ENCODE measurements around the gene TLR3.

Gene TLR3

DNA sequence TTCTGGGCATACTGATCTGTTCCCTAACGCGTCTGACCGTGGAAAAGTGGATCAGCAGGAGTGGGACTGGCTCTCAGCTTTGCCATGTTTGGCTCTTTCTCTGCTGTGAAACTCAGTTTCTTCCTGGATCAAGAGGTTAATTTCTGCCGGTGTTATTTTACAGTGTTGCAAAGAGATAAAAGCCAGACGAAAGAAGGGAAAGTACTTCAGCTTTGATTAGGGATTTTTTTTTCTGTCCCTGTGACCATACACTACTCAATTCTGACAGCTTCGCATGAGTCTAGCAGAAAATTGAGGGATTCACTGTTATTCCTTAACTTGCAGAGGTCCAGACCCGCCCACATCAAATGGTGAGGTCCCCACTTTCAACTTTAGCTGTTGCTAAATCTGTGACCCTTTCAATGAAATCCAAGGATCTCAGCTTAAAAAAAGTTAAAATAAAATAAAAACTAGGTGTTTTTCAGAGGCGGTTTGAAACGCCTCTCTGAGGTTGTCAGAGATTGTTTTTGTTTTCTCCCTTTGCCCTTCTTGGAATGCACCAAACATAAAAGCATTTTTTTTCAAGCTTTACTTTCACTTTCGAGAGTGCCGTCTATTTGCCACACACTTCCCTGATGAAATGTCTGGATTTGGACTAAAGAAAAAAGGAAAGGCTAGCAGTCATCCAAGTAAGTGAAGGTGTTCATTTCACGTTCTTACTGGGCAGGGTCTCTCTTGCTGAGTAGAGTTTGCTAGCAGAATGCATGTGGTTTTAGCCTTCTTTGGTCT is at the start of gene TLR3:
Gene TLR3 (plus strand): TSS at position 576 of the 768 bp plus-strand sequence. CDS start 7,464 bp downstream, outside the sequence.
- TF ChIP-seq GATA3 (IDR thresholded peaks at IDR 0.05; ENCODE audit: low read depth, low read length): no peak
- no peak for TF ChIP-seq GATA2 (IDR thresholded peaks at IDR 0.05; ENCODE audit: low read depth, low read length)

DNA sequence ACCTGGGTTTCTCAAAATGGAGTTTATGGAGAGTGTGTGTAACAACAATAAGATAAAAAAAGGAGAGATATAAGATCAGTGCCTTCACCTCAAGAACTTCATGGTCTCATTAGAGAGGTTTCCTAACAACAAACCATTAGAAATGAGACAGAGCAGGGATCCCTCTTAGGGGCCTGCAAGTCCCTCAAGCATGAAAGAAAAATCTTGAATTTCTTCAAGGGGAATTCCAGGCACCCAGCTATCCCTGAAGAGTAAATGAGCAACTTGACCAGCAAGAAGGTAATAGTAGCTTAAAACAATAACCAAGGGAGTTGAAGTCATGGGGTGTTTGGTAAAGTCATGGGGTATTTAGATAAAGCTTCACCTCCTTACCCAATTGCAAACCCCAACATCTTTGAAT is 49.7 kb upstream of the TLR3 start:
- TF ChIP-seq GATA3 (IDR thresholded peaks at IDR 0.05; ENCODE audit: low read depth, low read length) (no peak), GATA2 (IDR thresholded peaks at IDR 0.05; ENCODE audit: low read depth, low read length) (no peak)

DNA sequence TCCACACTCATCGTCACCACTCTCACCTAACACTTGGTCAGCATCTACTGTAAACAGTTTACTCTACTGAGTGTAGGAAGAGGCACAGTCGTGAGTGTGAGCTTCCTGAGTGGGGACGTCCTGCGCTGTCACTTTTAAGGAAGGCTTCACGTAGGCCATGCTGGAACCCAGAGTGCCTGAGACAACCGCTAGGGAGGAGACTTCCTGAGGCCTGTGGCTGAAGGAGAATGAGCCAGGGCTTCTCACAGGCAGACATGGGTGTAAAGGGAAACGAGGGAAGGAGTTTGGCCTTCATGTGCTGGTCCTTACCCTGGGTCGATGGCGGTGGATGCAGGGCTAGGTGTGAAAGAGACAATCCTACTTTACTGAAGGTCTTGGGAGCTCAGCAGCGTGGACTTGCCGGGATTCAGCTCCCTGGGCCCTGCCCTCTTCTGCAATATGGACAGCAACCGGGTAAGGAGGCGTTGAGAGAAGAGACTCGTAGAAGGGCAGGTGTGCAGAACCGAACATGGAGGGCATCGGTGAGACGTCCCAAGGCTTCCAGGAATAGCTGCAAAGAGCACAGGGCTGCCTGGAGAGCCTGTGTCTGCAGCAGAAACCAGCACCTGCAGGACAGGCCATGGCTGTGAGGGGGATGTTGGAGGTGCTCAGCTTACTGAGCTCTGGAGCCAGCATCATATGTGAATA is 48.7 kb upstream of the TLR3 start:
- TF ChIP-seq GATA3 (IDR thresholded peaks at IDR 0.05; ENCODE audit: low read depth, low read length): no peak
- TF ChIP-seq GATA2 (IDR thresholded peaks at IDR 0.05; ENCODE audit: low read depth, low read length): no peak

DNA sequence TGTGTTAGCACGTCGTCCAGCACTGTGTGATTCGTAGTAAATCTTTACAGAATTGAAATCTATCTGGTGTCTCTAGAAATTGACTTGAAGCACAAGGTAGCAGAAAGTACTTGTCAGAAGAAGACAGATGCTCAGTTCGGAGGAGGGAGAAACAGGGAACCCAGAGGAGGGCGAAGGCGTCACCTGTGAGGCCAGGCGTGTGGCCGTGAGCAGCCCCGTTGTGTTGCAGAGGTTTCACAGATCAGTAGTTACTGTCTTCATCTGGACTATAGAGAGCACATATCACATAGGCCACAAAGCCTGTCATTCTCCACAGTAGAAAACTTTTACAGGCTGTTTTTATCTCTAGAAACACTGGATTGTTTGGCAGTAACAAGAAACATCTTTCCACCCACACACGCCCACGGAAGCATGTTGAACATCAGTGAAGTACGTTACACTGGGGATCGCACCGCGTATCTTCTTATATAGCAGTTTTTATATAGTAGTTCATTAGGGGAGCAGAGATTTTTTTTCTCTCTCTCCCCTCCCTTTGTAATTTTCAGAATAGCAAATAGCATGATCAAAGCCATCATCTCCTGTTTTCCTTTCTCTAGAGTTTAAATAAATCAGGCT is 48.1 kb upstream of the TLR3 start:
- no peak for TF ChIP-seq GATA2 (IDR thresholded peaks at IDR 0.05; ENCODE audit: low read depth, low read length)
- no peak for TF ChIP-seq GATA3 (IDR thresholded peaks at IDR 0.05; ENCODE audit: low read depth, low read length)

DNA sequence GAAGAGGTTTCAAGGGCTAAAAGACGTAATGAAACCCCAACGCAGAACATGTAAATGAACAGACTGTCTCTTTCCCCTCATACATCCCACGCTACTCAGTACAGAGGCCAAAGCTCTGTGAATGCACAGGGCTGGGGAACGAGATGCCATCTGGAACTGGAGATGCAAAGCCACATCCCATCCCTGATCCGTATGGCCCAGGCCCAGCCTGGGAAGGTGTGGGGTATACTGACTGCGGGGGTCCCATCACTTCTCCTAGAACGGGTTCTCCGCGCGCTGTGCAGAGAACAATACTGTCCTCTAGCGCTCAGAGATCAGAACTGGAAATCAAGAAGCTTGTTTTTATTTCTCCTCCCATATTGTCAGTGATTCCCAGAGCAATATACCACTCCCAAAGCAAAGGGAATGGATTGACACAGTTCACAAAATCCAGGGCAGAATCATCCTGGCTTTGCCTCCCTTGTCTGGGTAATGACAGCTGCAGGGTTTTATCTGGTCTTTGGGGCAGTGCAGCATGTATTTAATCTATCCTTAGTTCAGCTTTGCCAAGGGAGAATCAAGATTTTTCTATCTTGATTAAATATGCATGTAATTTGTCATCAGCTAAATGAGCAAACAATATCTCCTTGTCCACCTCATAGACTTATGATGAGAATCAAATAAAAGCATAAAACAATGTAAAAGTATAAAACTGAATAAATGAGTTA is 47.3 kb upstream of the TLR3 start:
- peak; percentile 13; the same call in 1 of the 2 replicates for TF ChIP-seq GATA2 (IDR thresholded peaks at IDR 0.05; ENCODE audit: low read depth, low read length)
- no peak for TF ChIP-seq GATA3 (IDR thresholded peaks at IDR 0.05; ENCODE audit: low read depth, low read length)

DNA sequence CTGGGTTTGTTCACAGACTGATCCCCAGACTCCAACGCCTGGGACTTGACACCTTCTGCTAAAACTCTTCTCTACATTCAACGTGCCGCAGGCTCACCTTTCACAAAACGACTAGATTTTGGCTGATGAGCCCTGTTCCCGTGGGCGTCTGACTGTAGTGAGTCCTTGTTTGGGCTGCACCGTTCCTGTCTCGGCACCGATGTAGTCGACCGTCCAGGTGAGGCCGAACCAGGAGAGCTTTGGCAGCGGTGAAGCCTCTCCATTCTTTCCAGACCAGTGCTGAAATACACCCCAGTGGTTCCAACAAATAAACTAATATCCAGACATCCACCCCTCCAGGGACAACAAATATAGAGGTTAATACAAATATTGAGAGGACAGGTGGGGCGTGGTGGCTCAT is 45.0 kb upstream of the TLR3 start:
- no peak for TF ChIP-seq GATA2 (IDR thresholded peaks at IDR 0.05; ENCODE audit: low read depth, low read length)
- no peak for TF ChIP-seq GATA3 (IDR thresholded peaks at IDR 0.05; ENCODE audit: low read depth, low read length)

DNA sequence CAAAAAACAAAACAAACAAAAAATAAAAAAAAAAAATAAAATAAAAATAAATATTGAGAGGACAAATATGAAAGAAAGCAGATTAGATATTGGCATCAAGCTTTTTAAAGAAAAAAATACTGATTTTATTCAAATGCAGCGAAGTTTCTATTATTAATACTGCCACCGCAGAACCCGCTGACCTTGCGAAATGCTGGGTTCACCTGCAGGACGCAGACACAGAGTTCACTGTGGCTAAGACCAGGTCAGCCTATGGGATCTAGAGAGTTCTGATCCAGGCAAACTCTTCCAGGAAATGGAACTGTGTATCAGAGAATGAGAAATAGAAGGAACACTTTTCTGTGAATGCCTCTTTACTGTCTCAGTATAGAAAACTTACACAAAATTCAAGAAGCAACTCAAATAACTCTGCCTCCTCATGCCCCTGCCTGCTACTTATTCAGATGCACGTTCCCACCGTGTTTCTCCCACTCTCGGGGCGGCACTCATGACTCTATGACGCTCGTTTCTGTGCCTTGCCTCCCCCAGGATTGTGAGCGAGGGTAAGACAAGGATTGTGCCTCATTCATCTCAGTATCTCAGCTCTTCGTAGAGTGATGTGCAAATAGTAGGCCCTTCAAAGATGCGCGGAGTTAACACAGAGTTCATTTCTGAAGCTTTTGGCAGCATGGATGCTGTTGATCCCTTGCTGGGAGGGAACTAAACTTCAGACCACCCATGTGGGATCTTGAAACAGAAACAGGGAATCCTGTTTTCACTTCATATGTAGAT is 44.1 kb upstream of the TLR3 start:
- TF ChIP-seq GATA2 (IDR thresholded peaks at IDR 0.05; ENCODE audit: low read depth, low read length) (no peak), GATA3 (IDR thresholded peaks at IDR 0.05; ENCODE audit: low read depth, low read length) (no peak)

DNA sequence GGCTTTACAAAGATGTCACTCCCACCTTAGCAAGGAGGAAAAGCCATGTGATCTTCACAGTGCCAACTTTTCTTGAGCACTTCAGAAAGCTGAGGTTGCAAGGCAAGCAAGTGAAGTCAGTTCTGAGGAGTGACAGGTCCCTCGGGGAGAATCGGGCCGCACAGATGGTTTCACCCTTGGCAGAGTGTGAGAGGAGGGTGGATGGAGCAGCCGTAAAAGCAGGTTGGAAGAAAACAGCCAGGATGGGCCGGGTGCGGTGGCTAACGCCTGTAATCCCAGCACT is 43.6 kb upstream of the TLR3 start:
- TF ChIP-seq GATA3 (IDR thresholded peaks at IDR 0.05; ENCODE audit: low read depth, low read length) (no peak), GATA2 (IDR thresholded peaks at IDR 0.05; ENCODE audit: low read depth, low read length) (no peak)

DNA sequence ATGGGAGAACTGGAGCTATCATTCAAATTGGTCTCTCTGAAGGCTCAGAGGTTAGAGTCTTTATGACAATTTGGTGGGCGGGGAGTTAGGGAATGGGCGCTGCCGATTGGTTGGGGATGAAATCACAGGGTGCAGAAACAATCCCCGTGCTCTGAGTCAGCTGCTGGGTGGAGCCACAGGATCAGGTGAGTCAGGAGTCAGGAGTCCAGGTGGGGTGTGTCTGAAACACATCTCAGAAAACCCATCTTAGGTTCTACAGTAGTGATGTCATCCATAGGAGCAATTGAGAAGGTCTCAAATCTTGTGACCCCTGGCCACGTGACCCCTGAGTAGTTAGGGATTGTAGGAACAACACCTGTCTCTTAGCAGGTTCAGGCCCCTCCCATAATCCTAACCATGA is 41.6 kb upstream of the TLR3 start:
- TF ChIP-seq GATA3 (IDR thresholded peaks at IDR 0.05; ENCODE audit: low read depth, low read length) (no peak), GATA2 (IDR thresholded peaks at IDR 0.05; ENCODE audit: low read depth, low read length) (no peak)

DNA sequence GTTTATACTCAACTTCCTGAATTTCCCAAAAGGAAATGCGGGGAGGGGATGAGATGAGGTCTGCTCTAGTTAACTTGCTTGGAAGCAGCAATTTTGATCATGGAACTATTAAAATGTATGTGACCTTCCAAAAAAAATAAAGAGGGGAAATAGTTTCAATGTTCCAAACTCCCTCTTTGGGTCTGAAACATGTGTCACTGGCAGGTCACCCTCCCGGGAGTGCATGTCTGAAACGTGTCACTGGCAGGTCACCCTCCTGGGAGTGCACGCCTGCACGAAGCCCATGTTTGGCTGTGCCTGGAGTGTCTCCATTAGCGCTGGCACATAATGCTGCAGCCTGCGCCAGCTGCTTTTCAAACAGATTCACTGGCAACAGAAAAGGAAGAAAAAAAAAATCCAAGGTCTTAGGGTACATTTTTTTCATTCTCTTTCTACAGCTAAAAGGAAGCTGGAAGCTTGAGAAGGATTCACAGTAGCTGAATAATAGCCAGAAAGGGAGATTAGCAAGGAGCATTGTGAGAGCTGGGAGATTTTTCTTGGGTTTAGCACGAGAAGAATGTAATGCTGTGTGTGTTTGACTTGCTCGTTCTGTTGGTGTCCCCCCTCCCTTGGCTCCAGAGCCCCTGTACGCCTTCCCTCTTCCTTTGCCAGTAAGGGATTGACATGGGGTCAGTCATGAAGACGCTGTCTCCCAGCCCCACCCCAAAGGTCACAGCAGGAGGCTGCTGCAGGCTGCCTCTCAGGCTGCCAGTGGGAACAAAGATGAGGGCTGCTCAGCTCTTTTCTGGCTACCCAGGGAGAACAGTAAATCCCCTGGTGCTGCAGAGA is 39.2 kb upstream of the TLR3 start:
- TF ChIP-seq GATA3 (IDR thresholded peaks at IDR 0.05; ENCODE audit: low read depth, low read length) (no peak), GATA2 (IDR thresholded peaks at IDR 0.05; ENCODE audit: low read depth, low read length) (no peak)

DNA sequence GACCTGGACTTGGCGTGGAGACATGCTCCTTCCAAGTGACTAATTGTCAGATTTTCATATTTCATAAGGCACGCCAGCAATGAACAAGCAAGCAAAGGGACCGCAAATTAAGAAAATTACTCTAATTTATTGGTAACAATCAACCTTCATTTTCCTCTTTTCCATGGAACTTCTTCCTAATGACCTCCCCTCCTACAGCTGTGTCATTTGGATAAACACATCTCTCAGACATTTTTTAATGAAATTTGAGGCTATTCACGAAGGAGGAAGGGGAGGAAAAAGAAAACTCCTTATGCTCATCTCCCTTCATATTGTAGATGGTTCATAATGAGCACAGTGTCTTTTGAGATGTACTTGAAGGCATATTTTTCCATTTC is 38.6 kb upstream of the TLR3 start:
- TF ChIP-seq GATA3 (IDR thresholded peaks at IDR 0.05; ENCODE audit: low read depth, low read length) (no peak), GATA2 (IDR thresholded peaks at IDR 0.05; ENCODE audit: low read depth, low read length) (no peak)

DNA sequence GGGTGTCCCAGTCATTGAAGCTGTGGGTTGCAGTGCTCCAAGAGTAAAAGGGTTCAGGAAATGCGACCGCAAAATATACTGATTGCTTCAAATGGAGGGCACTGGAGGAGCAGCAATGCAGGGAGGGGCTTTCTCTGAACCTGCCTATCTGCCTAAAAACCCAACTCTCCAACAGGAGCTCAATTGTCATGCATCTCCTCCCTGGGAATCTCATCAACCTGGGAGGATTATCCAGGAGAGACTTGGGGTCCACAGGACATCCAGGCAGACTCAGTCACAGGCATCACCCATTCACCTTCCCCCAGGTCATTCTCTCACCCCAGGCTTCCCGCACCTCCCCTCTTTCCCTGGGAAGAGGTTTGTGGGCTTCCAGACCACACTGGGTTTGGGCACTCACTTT is 38.2 kb upstream of the TLR3 start:
- no peak for TF ChIP-seq GATA2 (IDR thresholded peaks at IDR 0.05; ENCODE audit: low read depth, low read length)
- no peak for TF ChIP-seq GATA3 (IDR thresholded peaks at IDR 0.05; ENCODE audit: low read depth, low read length)

DNA sequence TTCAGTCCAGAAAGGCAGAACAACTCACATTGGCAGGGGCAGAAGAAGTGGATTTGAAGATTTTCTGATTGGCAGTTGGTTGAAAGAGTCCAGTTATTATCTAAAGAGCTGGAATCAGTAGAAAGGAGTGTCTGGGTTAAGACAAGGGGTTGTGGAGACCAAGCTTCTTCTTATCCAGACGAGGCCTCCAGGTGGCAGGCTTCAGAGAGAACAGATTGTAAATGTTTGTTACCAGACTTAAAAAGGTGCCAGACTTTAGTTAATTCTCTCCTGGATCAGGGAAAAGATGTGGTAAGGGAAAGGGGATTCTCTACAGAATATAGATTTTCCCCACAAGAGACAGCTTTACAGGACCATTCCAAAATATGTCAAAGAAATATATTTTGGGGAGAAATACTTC is 36.7 kb upstream of the TLR3 start:
- TF ChIP-seq GATA2 (IDR thresholded peaks at IDR 0.05; ENCODE audit: low read depth, low read length) (no peak), GATA3 (IDR thresholded peaks at IDR 0.05; ENCODE audit: low read depth, low read length) (no peak)
